ENCODE results near the gene SNX12.
"Not testable (repeated sequence)": the region's sequence is repeated elsewhere in the genome, so short reads cannot be mapped to it uniquely, and the experiment has no call there.

The SNX12 gene

DNA sequence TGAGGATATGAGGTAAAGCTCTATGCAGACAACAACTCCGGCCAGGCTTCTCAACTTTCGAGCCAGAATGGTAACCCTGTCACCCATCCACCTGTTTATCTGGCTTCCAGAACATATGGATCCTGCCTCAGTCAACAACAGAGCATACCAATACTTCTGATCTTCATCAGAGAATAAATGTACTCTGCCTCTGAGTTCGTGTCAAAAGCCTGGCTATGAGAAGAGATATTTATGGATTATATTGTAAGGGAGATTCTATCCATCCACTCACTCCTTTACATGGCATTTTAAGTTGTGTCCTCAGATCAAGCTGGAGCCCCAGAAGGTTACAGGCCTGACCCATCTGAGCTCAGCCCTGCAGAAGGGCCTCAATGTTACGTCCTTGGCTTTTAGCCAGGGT is 17.8 kb upstream of the SNX12 start:
- no peak for DNase-seq

DNA sequence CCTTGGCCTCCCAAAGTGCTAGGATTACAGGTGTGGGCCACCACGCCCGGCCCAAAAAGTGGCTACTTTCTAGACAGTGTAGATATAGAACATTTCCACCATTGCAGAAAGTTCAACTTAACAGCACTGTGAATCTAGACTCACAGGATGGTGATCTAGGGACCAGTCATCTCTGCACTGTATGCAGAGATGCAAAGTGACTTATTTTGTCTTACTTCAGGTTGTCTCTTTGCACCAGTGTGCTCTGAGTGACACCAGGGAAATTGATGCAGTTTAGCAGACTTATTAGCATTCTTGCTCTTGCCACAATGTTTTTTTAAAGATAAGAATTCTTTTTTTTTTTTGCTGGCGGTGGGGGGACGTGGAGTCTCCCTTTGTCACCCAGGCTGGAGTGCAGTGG is 14.7 kb upstream of the SNX12 start:
- DNase-seq: no peak

DNA sequence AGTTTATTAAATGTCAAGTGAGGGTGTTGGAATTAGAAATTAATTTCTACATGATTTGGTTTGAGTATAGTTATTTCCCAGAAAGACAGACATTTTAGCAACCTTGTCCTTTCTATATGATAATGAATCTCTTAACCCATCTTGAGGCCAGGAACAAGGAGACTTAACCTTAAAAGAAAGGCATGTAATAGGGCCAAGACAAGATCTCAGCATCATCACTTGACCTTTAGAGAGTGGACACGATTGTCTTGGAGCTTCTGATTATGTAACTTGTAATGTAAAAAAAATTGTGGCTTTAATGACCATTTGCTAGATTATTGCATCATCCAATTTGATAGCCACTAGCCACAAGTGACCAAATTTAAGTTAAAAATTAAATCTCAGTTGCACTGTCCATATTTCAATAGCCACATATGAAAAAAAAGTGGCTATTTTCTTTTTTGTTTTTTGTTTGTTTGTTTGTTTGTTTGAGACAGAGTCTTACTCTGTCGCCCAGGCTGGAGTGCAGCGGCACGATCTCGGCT is 14.1 kb upstream of the SNX12 start:
- DNase-seq: no peak

DNA sequence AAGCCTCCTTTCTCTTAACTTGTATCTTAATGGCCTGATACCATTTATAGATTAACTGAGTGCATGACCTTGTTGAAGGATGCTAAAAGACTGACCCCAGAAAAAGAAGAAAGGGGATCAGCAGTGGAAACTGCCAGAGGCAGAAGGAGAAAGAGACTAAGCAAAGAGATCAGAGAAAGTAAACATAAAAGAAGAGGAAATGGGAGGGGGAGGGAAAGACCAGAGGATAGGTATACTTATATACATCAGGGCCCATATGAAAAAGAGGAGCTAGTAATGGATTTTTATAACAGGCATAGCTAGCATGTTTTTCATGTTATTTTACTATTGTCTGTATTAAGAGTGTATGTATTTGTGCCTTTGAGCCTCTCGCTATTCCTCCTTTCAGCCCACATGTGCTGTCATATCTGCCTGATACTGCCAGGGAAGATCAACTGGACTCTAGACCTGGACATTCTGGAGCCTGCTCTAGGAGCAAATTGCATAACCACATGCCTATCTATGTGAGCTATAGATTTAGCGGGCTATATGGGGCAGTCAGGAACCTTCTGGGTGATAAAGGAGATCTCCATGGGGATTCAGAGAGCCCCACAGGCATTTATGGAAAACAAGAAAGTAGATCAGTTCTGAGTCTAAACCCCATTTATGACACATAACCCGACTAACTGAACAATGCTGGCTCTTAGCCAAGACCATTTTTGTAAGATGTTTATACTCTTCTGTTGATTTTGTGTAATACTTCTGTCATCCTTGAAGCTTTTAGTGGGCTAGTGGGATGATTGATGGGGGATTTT is 13.4 kb upstream of the SNX12 start:
- peak; percentile 13 for DNase-seq

DNA sequence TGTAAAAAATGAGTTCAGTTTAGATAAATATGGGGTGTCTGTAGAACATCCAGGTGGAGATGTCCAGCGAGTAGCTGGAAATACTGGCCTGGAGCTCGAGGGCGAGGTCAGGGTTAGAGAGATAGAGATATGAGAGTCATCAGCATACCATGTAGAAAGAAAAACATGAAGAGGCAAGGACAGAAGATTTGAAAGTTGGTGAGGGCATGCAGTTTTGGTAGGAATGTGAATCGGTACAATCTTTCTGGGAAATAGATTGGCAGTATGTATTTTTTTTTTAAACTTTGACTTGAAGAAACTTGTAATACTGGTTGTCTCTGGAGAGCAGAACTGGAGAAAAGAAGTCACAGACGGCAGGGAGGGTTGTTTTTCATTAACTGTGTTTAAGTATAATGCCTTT is 2.4 kb upstream of the SNX12 start:
- DNase-seq: no peak

DNA sequence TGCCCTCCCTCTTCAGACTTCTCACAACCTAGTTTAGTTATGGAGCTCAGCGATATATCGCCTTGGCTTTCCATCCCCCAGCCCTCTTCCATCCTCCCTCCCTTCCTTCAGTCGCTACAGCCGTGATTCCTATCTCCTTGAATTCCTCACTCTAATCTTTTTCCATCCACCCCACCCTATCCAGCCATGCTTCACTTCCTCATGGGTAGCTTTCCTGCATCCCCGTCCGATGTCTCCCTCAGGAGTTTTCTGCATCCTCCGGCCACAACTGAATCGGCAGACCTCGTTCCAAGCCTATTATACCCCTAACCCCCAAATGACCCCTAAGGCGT is 456 bp downstream of the SNX12 start:
- no peak for DNase-seq

DNA sequence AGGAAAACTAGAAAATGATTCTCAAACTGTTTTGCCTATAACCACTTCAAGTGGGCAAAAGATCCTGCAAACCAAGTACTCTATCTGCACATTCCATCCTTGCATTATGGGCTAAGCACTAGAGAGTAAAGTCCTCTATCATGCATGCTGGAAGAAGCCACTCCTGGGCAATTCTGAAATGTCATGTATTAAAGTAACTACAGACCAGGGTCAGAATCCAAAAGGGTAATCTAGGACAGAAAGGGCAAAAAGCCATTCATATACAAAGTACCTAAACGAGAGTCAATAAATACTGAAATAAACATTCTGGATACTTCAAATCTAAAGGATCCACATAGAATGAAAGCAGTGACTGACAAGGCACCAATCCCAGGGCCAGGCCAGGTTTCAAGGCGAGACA is 1.0 kb downstream of the SNX12 start:
- DNase-seq: no peak

DNA sequence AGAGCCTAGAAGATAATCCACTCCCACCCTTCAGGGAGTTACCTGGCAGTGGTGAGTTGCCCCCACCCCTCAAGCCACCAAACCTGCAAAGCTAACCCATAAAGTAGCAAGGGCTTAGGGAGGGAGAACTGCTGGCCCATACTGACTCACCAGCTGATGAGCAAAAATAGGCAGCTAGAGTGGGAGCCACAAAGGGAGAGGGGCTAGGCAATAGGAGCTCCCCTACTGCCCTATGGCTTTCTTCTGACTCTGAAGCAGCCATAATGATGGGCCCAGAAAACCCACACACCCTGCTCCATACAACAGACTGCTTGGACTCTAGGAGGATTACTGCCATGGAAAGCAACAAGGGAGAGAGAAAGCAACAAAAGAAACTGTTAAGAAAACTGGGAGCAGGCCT is 8.0 kb downstream of the SNX12 start:
- DNase-seq: no peak

DNA sequence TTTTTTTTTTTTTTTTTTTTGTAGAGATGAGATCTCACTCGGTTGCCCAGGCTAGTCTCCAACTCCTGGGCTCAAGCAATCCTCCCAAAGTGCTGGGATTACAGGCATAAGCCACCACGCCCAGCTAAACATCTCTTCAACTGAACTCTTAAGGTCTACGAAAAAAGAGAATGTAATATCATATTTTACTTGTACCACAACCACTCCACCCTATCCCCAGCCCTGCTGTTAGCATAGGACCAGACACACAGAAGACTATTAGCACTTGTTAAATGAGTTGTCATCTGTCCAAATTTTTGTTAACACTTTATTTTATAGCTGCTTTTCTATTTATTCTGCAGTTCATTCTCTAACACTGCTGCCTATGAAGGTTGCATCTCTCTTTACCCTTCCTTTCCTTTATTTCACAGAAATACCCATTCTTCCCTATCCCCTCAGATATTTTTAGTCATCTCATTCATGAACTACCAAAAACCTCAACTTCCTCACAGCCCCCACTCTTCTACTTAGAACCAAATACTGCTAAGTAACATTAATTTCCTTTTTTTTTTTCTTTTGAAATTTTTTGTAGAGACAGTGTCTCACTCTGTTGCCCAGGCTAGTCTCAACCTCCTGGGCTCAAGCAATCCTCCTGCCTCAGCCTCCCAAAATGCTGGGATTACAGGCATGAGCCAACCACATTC is 10.1 kb downstream of the SNX12 start:
- DNase-seq: no peak

DNA sequence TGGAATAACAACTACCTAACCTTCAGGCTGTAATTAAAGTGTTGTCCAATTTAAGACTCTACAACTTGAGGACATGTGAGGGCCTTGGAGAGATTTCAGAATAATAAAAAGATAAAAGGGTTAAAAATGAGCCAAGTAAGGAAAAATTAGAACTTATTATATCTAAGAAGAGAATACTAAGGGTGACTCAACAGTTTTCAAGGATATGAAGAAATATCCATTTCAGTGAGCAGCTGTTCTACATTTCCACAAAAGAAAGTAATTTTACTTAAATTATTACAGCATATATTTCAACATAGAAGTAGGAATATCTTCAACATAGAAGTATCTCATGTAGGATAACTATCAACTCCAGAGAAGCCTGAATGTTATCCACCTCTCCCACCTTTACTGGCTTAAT is 11.3 kb downstream of the SNX12 start:
- no peak for DNase-seq

DNA sequence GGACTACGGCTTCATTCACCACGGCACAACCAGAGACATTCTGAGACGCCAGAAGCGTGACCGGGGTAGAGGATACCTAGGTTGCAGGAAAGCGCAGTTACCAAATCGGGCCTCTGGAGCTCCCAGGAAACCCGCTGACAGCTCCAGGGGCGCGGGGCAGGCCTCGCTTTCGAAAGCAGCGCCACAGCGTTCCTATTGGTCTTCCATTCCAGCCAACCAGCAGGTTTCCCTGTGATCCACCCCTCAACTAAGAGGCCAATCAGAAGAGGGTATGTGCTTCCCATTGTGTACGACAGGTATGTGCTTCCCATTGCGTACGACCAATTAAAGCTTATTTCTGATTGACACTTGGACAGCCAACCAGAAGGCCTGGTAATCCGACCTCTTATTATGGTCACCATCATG is 14.9 kb downstream of the SNX12 start:
- no peak for DNase-seq

DNA sequence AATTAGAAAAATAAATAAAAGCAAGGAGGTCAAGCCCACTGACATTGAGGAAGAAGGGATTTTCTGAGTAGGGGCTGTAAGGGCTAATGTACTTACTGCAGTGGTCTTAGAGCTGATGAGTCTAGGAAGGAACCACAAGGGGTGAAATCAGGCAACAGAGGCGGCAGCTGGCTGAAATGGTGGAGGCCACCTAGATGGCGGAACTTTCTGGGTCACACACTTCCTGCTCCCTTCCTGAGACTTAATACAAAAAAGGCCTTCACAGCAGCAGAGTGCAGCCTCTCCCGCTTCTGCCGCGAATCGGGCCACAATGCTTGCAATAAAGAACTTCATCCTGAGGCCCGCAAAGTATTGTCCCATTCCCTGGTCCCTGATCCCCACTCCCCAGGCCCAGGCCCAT is 15.4 kb downstream of the SNX12 start:
- DNase-seq: no peak

DNA sequence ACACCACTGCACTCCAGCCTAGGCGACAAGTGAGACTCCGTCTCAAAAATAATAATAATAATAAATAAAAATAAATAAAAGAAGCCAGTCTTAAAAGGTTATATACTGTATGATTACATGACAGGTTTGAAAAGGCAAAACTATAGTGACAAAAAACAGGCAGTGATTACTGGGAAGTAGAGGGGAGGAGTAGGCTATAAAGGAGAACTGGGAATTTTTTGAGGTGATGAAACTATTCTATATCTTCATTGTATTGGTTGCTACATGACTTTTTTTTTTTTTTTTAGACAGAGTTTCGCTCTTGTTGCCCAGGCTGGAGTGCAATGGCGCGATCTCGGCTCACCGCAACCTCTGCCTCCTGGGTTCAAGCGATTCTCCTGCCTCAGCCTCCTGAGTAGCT is 20.2 kb downstream of the SNX12 start:
- not testable (repeated sequence) for DNase-seq

DNA sequence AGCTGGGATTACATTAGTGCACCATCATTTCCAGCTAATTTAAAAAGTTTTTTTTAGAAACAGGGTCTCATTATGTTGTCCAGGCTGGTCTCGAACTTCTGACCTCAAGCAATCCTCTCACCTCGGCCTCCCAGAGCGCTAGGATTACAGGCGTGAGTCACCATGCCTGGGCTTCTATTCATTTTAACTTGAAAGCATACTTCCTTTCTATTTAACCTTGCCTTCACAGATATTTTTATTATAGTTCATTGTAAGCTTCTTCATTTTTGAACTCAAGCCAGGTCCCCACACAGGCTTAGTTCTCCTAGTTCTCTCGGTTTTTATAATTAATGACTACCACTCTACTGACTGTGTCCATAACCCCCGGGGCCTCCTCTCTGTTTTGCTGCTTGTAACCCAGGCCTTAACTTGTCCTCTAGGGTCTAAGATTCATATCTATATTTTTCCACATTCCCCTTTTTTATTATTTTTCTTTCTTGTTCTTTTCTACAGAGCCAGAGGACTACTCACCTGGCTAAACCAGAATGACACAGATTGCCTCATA is 50.7 kb downstream of the SNX12 start:
- DNase-seq: peak; percentile 26
